Activated CD4-positive, CD25-positive, alpha-beta regulatory T cell treated with anti-CD3 and anti-CD28 coated beads, Interleukin-2, amount 50 U/mL, for 16 hours (primary cell): ENCODE results near the gene XPNPEP3.
A peak's percentile ranks its signal among the peaks of the same experiment; 100 is the strongest.

Experiments
- DNase-seq: peaks from one replicate; pipeline ENCODE4 v3.0.0-alpha.2; 2020; ENCODE audit warnings: low read depth, low spot score

Gene XPNPEP3

GRCh38 chr22:40939202-40939601 lies 82.3 kb downstream of the XPNPEP3 start:
- DNase-seq = no peak

GRCh38 chr22:40950962-40951794 lies 94.2 kb downstream of the XPNPEP3 start, which contains the start of gene RBX1:
TSS of gene RBX1 (plus strand) at chr22:40951378. CDS start at chr22:40951399, 21 bp downstream.
- DNase-seq = peak; percentile 95

GRCh38 chr22:40951795-40952605 lies 95.1 kb downstream of the XPNPEP3 start:
- no peak for DNase-seq

- DNase-seq = no peak
Measured at GRCh38 chr22:40953471-40953870, 96.5 kb downstream of the XPNPEP3 start.

GRCh38 chr22:40954113-40954512 lies 97.2 kb downstream of the XPNPEP3 start:
- no peak for DNase-seq

- DNase-seq = no peak
Measured at GRCh38 chr22:40955571-40955970, 98.6 kb downstream of the XPNPEP3 start.

GRCh38 chr22:40957601-40958000 lies 100.7 kb downstream of the XPNPEP3 start:
- no peak for DNase-seq

- no peak for DNase-seq
Measured at GRCh38 chr22:40958299-40958698, 101.4 kb downstream of the XPNPEP3 start.

- DNase-seq = no peak
Measured at GRCh38 chr22:40960145-40960544, 103.2 kb downstream of the XPNPEP3 start.

GRCh38 chr22:40965936-40966725 lies 109.2 kb downstream of the XPNPEP3 start:
- no peak for DNase-seq

- no peak for DNase-seq
Measured at GRCh38 chr22:40966726-40967085, 109.8 kb downstream of the XPNPEP3 start.

- DNase-seq = no peak
Measured at GRCh38 chr22:40967111-40967760, 110.3 kb downstream of the XPNPEP3 start.

- no peak for DNase-seq
Measured at GRCh38 chr22:40972587-40972986, 115.6 kb downstream of the XPNPEP3 start.

GRCh38 chr22:40973144-40973543 lies 116.2 kb downstream of the XPNPEP3 start:
- DNase-seq = no peak

- DNase-seq = no peak
Measured at GRCh38 chr22:40975366-40975765, 118.4 kb downstream of the XPNPEP3 start.

- DNase-seq = no peak
Measured at GRCh38 chr22:40976866-40977700, 120.1 kb downstream of the XPNPEP3 start.

- DNase-seq = no peak
Measured at GRCh38 chr22:40979198-40979597, 122.2 kb downstream of the XPNPEP3 start.

GRCh38 chr22:40979871-40980270 lies 122.9 kb downstream of the XPNPEP3 start:
- no peak for DNase-seq
